Activated T-helper 1 cell treated with Interleukin-2 at 50 U/mL for 16 hours (primary cell): ENCODE data around the gene TMCO2.

Experiments
- DNase-seq: peaks from one replicate; pipeline ENCODE4 v3.0.0-alpha.2; 2020; ENCODE audit warnings: low read depth

Gene TMCO2

GRCh38 chr1:40257688-40258444 is 10.1 kb downstream of the TMCO2 start, which contains the start of gene ZMPSTE24:
ZMPSTE24 (plus strand) TSS chr1:40258236; CDS start chr1:40258272, 36 bp downstream.
- peak; percentile 92 for DNase-seq

GRCh38 chr1:40258445-40258769 is 10.7 kb downstream of the TMCO2 start:
- DNase-seq: no peak

- DNase-seq: no peak
Measured at GRCh38 chr1:40264354-40264781, 16.6 kb downstream of the TMCO2 start.

GRCh38 chr1:40265298-40265697 is 17.6 kb downstream of the TMCO2 start:
- DNase-seq: no peak

- DNase-seq: no peak
Measured at GRCh38 chr1:40265919-40266318, 18.2 kb downstream of the TMCO2 start.

GRCh38 chr1:40266786-40267535 is 19.2 kb downstream of the TMCO2 start:
- no peak for DNase-seq

GRCh38 chr1:40267767-40268187 is 20.0 kb downstream of the TMCO2 start:
- DNase-seq: no peak

- no peak for DNase-seq
Measured at GRCh38 chr1:40268211-40268610, 20.5 kb downstream of the TMCO2 start.

GRCh38 chr1:40270152-40270834 is 22.6 kb downstream of the TMCO2 start:
- DNase-seq: no peak

GRCh38 chr1:40272653-40273213 is 25.0 kb downstream of the TMCO2 start:
- no peak for DNase-seq

- no peak for DNase-seq
Measured at GRCh38 chr1:40273547-40274166, 25.9 kb downstream of the TMCO2 start.

GRCh38 chr1:40274331-40274730 is 26.6 kb downstream of the TMCO2 start:
- no peak for DNase-seq

- DNase-seq: no peak
Measured at GRCh38 chr1:40276122-40276521, 28.4 kb downstream of the TMCO2 start.

- DNase-seq: no peak
Measured at GRCh38 chr1:40281853-40282252, 34.1 kb downstream of the TMCO2 start.

GRCh38 chr1:40291293-40291692 is 43.6 kb downstream of the TMCO2 start:
- no peak for DNase-seq

GRCh38 chr1:40299366-40300248 is 51.9 kb downstream of the TMCO2 start:
- no peak for DNase-seq

GRCh38 chr1:40300249-40300567 is 52.5 kb downstream of the TMCO2 start:
- DNase-seq: no peak

GRCh38 chr1:40300651-40301050 is 52.9 kb downstream of the TMCO2 start:
- DNase-seq: no peak

GRCh38 chr1:40301066-40301465 is 53.3 kb downstream of the TMCO2 start:
- no peak for DNase-seq
